Thymus (tissue), 11 donors: Measurements from ENCODE around the gene RPL36. TPM values are rescaled to one million over a fixed set of nuclear protein-coding genes. Genes with fewer than 3 reads are reported as not detected.

Source experiments
- DNase-seq, 9 donors: peaks; one replicate each; pipeline ENCODE4 v3.0.0-alpha.2; 2013; ENCODE audit warnings: low spot score in 9 of 9, low read depth in 6 of 9, missing footprints in 1 of 9
- H3K27ac ChIP-seq, 2 donors: one replicate each; pipeline ENCODE4 v1.5.1; 2013; ENCODE audit warnings: control low read depth in 1 of 2, low read depth in 1 of 2, low read length in 1 of 2, mild to moderate bottlenecking in 1 of 2, moderate library complexity in 1 of 2
- H3K27me3 ChIP-seq, 2 donors: one replicate each; pipeline ENCODE4 v1.5.1; 2013; ENCODE audit warnings: low read length in 1 of 2; ENCODE audit not compliant: control insufficient read depth in 2 of 2, insufficient read depth in 1 of 2
- H3K36me3 ChIP-seq, 2 donors: one replicate each; pipeline ENCODE4 v1.5.1; 2013; ENCODE audit warnings: low read length in 1 of 2, mild to moderate bottlenecking in 1 of 2, moderate library complexity in 1 of 2; ENCODE audit not compliant: control insufficient read depth in 2 of 2, insufficient read depth in 2 of 2
- H3K4me1 ChIP-seq, 2 donors: one replicate each; pipeline ENCODE4 v1.5.1; 2013; ENCODE audit warnings: low read length in 2 of 2; ENCODE audit not compliant: control insufficient read depth in 2 of 2, insufficient read depth in 2 of 2
- H3K4me3 ChIP-seq, 2 donors: one replicate each; pipeline ENCODE4 v1.5.1; 2013; ENCODE audit warnings: low read length in 2 of 2, control low read depth in 1 of 2, mild to moderate bottlenecking in 1 of 2
- H3K9me3 ChIP-seq, 2 donors: one replicate each; pipeline ENCODE4 v1.5.1; 2013; ENCODE audit warnings: low read length in 1 of 2, mild to moderate bottlenecking in 1 of 2; ENCODE audit not compliant: control insufficient read depth in 2 of 2, insufficient read depth in 1 of 2
- WGBS: extraction: QIAGEN DNeasy Blood & Tissue Kit; methylation state at CpG from one replicate; pipeline ENCODE4 v1.1.7; 2013; 5-methylcytosine and 5-hydroxymethylcytosine counted together
- polyA plus RNA-seq: library from polyadenylated mRNA; stranded (reverse); fragments of 200-250 nt; gene quantifications from one replicate; pipeline ENCODE4 v1.2.3, GENCODE V29; 2013
- total RNA-seq: library from RNA; stranded (reverse); fragments of 120-200 nt; gene quantifications from one replicate; pipeline ENCODE4 v1.2.4, GENCODE V29; 2013
- donor health status: healthy.

RPL36 gene
- total and polyA plus RNA-seq, 2 donors = 1,127 to 1,924 TPM

GRCh38 chr19:5706876-5707573, 16.9 kb downstream of the RPL36 start:
- no peak for DNase-seq
- WGBS = 98% methylated on average over 35 of the region's 35 CpGs
- Histone ChIP-seq H3K27ac (no peak overlapping the region), H3K4me3 (no peak overlapping the region), H3K4me1 (no peaks in the 10 kb centered on the region), H3K9me3 (no peaks in the 10 kb centered on the region), H3K27me3 (no peaks in the 10 kb centered on the region), H3K36me3 (peaks cover 72 to 78% of the 10 kb centered on the region in 2 donors)

- H3K4me3 ChIP-seq = no peak overlapping the region
- DNase-seq = no peak
- H3K9me3 ChIP-seq = no peaks in the 10 kb centered on the region
- 98% methylated on average over 37 of the region's 37 CpGs for WGBS
- no peaks in the 10 kb centered on the region for H3K27me3 ChIP-seq
- peaks cover 79 to 86% of the 10 kb centered on the region in 2 donors for H3K36me3 ChIP-seq
- H3K27ac ChIP-seq = no peak overlapping the region
- H3K4me1 ChIP-seq = no peaks in the 10 kb centered on the region
Measured at GRCh38 chr19:5707576-5708575, 17.8 kb downstream of the RPL36 start.

GRCh38 chr19:5711025-5711424, 20.9 kb downstream of the RPL36 start:
- peaks cover 66 to 70% of the 10 kb centered on the region in 2 donors for H3K36me3 ChIP-seq
- H3K4me3 ChIP-seq = no peak overlapping the region
- no peak for DNase-seq
- WGBS = 98% methylated on average over 8 of the region's 8 CpGs
- H3K27ac ChIP-seq = no peak overlapping the region
- H3K9me3 ChIP-seq = no peaks in the 10 kb centered on the region
- no peaks in the 10 kb centered on the region for H3K4me1 ChIP-seq
- no peaks in the 10 kb centered on the region for H3K27me3 ChIP-seq

- H3K9me3 ChIP-seq = no peaks in the 10 kb centered on the region
- H3K27me3 ChIP-seq = no peaks in the 10 kb centered on the region
- no peak overlapping the region for H3K27ac ChIP-seq
- WGBS = 97% methylated on average over 25 of the region's 25 CpGs
- H3K4me1 ChIP-seq = no peaks in the 10 kb centered on the region
- peaks cover 59 to 66% of the 10 kb centered on the region in 2 donors for H3K36me3 ChIP-seq
- DNase-seq = no peak
- H3K4me3 ChIP-seq = no peak overlapping the region
Measured at GRCh38 chr19:5711713-5712161, 21.6 kb downstream of the RPL36 start.

GRCh38 chr19:5713228-5713627, 23.1 kb downstream of the RPL36 start:
- no peaks in the 10 kb centered on the region for H3K9me3 ChIP-seq
- H3K4me1 ChIP-seq = peaks cover 0 to 4% of the 10 kb centered on the region in 2 donors
- no peaks in the 10 kb centered on the region for H3K27me3 ChIP-seq
- no peak overlapping the region for H3K27ac ChIP-seq
- H3K4me3 ChIP-seq = no peak overlapping the region
- peaks cover 48 to 61% of the 10 kb centered on the region in 2 donors for H3K36me3 ChIP-seq
- DNase-seq = no peak
- WGBS = 97% methylated on average over 9 of the region's 9 CpGs

- no peaks in the 10 kb centered on the region for H3K9me3 ChIP-seq
- no peaks in the 10 kb centered on the region for H3K27me3 ChIP-seq
- H3K36me3 ChIP-seq = peaks cover 37 to 51% of the 10 kb centered on the region in 2 donors
- 97% methylated on average over 10 of the region's 10 CpGs for WGBS
- H3K27ac ChIP-seq = no peak overlapping the region
- no peak for DNase-seq
- no peak overlapping the region for H3K4me3 ChIP-seq
- H3K4me1 ChIP-seq = peaks cover 9 to 17% of the 10 kb centered on the region in 2 donors
Measured at GRCh38 chr19:5714816-5715215, 24.7 kb downstream of the RPL36 start.

GRCh38 chr19:5717215-5717935, 27.3 kb downstream of the RPL36 start:
- peaks cover 16 to 30% of the 10 kb centered on the region in 2 donors for H3K36me3 ChIP-seq
- WGBS = 95% methylated on average over 8 of the region's 8 CpGs
- no peak overlapping the region for H3K4me3 ChIP-seq
- no peak overlapping the region for H3K27ac ChIP-seq
- H3K9me3 ChIP-seq = no peaks in the 10 kb centered on the region
- no peaks in the 10 kb centered on the region for H3K27me3 ChIP-seq
- peaks cover 9 to 20% of the 10 kb centered on the region in 2 donors for H3K4me1 ChIP-seq
- DNase-seq = no peak

- Histone ChIP-seq H3K4me1 (peaks cover 9 to 20% of the 10 kb centered on the region in 2 donors), H3K4me3 (no peak overlapping the region), H3K27me3 (no peaks in the 10 kb centered on the region), H3K9me3 (no peaks in the 10 kb centered on the region), H3K36me3 (peaks cover 9 to 24% of the 10 kb centered on the region in 2 donors), H3K27ac (no peak overlapping the region)
- WGBS = 92% methylated on average over 14 of the region's 14 CpGs
- no peak for DNase-seq
Measured at GRCh38 chr19:5718037-5718578, 28.0 kb downstream of the RPL36 start.
